Renal pelvis (tissue), 4 donors: ENCODE results near the gene AMD1. TPM values are rescaled to one million over a fixed set of nuclear protein-coding genes. Genes with fewer than 3 reads are reported as not detected.
"Not testable (repeated sequence)": the region's sequence is repeated elsewhere in the genome, so short reads cannot be mapped to it uniquely, and the experiment has no call there.

ENCODE experiments used
- DNase-seq: peaks from one replicate; pipeline ENCODE4 v3.0.0-alpha.2; 2013
- polyA plus RNA-seq, 3 donors: library from polyadenylated mRNA; unstranded; fragments of 120-200 nt; gene quantifications; one replicate each; pipeline ENCODE4 v1.2.1, GENCODE V29; 2013; ENCODE audit not compliant: insufficient read length in 3 of 3

AMD1 gene
- polyA plus RNA-seq, 3 donors: 72.8 to 79.5 (median 78.8) TPM

DNA sequence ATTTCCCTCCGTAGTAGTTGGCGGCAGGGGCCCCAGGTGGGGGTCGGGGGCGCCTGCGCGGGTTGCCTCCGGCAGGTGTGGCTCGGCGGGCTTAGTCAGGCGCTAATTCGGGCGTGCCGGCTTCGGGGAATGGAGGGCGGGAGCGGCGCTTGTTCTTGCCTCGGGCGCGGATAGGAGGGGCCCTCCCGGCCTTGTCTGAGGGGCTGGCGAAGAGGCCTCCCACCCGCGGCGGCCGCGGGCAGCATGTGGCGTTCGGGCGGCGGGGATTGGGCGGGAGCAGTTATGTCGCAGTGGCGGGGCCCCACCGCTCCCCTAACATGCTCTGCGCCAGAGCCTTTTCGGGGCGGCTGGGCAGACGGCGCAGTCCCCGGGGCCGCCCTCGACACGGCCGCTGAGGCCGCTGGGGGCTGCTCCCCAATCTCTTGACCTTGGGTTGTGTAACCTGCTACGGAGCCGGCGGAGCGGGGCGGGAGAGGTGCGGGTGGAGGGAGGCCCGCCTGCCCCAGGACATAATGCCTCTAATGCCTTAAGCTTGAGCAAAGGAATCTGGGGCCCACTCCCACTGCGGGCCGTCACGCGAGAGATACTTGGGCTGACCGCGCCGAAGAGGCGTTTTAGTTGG lies 1.1 kb downstream of the AMD1 start:
- peak; percentile 48 for DNase-seq

GRCh38 chr6:110876170-110876773 lies 1.7 kb downstream of the AMD1 start:
- DNase-seq: peak; percentile 86

DNA sequence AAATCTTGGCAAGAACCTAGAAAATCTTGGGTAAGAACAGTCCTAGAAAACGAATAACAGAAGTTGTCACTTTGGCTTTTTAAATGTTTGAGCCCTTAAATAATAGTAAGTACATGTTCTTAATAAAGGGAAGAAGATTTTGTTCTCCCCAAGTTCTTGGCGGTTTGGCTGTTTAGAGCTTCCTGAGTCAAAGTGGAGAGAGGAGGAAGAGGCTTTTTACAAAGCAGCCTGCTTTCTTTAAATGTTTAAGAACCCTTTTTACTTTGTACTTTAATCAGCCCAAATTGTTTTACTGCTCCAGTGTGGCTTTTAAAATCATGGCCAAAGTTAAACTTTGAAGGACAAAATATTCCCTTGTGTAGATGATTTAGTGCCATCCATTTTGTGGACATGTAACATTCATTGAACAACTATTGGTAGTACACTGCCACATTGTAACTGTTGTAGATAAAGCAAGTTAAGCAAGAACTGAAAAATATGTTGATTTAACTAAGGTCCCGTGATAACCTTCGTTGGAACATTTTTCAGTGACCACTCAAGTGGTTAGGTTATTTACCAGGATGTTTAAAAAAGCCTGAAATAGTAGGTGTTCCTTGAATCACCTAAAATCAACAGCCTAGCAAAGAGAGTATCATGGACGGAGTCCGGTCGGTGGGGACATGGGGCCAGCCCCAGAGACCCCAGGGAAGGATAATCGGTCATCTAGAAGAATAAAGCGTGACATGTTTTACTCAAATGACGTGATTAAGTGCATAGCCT lies 2.4 kb downstream of the AMD1 start:
- no peak for DNase-seq

- DNase-seq: no peak
Observed at GRCh38 chr6:110877569-110877968, 3.0 kb downstream of the AMD1 start.

- no peak for DNase-seq
Observed at GRCh38 chr6:110878751-110879522, 4.4 kb downstream of the AMD1 start.

- no peak for DNase-seq
Observed at GRCh38 chr6:110880651-110881050, 6.1 kb downstream of the AMD1 start.

- no peak for DNase-seq
Observed at GRCh38 chr6:110881546-110882273, 7.1 kb downstream of the AMD1 start.

GRCh38 chr6:110882274-110882619 lies 7.7 kb downstream of the AMD1 start:
- no peak for DNase-seq

DNA sequence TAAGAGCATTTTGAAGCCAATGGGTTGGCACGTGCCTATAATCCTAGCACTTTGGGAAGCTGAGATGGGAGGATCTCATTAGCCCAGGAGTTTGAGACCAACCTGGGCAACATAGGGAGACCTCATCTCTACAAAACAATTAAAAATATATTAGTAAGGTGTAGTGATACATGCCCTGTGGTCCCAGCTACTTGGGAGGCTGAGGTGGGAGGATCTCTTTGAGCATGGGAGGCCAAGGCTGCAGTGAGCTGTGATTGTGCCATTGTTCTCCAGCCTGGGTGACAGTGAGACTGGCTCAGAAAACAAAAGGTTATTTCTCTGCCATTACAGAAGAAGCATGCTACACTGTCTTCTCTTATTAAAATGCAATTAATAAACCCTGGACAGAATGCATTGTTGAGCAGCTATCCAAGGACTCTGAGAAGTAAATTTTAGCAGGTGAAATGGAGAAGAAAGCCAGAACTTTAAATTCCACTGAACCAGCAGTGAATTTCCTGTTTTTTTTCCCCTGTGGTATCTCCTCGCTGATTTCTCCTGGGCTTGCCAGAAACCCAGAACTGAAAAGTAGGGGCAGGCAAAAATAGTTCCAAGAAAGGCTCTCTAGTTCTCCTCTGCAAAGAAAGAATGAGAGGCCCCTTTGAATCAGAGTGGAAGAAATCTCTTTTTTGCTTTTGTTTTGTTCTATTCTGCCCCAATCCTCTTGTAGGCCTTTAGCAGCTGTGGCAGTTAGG lies 8.4 kb downstream of the AMD1 start:
- no peak for DNase-seq

- no peak for DNase-seq
Observed at GRCh38 chr6:110884321-110884720, 9.7 kb downstream of the AMD1 start.

- DNase-seq: no peak
Observed at GRCh38 chr6:110885526-110885925, 10.9 kb downstream of the AMD1 start.

DNA sequence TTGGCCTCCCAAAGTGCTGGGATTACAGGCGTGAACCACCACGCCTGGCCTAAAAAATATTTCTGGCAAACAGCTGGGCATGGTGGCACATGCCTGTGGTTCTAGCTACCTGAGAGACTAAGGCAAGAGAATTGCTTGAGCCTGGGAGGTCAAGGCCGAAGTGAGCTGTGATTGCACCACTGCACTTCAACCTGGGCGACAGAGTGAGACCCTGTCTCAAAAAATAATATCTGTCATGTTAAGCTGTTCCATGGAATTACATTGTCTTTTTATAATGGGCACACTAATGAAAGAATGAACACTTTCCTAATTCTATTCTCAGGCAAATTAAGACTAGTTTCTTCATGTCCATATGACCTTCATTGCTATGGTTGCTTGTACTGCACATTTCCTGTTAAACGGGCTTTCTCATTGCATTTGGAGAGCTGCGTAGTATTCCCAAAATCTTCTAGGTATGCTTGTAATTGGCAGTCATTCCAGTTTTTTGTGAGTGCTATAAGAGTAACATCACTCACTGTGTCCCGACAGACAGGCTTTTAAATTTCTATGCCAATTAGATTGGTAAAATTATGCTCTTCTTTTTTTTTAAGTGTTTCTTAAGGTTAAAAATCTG lies 12.1 kb downstream of the AMD1 start:
- no peak for DNase-seq

GRCh38 chr6:110890288-110890687 lies 15.7 kb downstream of the AMD1 start:
- no peak for DNase-seq

DNA sequence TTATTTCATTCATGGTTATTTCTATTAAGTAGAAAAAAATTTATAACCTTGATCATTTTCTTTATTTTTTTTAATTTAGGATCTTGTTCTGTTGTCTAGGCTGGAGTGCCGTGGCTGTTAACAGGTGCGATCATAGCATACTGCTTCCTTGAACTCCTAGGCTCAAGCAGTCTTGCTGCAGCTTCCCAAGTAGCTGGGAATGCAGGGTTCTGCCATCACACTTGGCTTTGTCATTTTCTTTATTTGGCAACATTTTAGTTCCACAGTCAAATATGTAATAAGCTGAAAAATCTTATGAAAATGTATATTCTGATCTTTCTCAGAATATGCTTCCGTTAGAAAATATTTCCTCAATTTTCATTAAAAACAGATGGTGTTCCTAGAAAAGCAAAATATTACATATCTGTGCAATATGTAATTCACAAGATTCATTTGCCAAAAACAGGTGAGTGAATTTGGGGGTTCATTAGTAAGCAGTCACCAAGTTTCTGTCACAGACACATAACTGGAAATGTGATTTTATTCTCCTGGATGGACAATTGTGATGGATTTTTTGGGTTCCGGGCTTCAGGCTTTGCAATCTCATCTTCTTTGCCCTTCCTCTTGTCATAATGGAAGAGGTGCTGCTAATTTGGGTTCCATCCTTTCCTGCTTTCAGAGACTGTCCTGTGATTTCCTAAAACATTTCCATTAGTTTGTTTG lies 21.5 kb downstream of the AMD1 start:
- no peak for DNase-seq

GRCh38 chr6:110897433-110897832 lies 22.8 kb downstream of the AMD1 start:
- DNase-seq: no peak

DNA sequence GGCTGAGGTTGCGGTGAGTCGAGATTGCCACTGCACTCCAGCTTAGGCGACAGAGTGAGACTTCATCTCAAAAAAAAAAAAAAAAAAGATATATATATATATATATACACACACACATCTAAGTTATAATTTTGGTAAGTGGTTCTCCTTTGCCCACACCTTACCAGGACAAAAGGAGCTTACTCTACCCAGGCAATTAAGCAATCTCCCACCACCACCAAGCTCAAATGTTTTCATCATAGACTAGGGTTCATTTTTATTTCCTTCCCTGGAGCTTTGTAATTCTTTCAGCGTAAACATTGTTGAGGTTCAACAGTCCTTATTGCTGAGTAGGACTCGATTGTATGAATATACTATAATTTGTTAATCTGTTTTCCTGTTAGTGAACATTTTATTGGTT lies 23.5 kb downstream of the AMD1 start:
- no peak for DNase-seq

DNA sequence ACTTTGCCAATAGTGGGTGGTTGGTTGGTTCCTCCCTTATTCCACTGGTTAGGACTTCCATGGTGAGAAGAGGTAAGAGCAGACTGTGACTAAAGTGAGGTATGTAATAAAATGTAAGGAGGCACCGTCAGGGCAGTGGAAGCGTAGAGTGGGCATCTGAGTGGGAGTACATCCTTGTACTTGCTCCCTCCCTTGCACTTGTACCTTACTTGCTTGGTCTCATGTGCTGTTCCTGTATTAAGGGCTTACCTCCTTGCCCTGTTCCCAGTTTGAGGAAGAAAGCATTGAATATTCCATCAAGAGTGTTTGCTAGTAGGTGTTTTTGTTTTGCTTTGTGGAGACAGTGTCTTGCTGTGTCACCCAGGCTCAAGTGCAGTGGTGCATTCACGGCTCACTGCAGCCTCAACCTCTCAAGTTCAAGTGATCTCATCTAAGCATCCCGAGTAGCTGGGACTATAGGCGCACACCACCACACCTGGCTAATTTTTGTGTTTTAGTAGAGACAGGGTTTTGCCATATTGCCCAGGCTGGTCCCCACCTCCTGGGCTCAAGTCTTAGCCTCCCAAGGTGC lies 25.5 kb downstream of the AMD1 start:
- DNase-seq: no peak

DNA sequence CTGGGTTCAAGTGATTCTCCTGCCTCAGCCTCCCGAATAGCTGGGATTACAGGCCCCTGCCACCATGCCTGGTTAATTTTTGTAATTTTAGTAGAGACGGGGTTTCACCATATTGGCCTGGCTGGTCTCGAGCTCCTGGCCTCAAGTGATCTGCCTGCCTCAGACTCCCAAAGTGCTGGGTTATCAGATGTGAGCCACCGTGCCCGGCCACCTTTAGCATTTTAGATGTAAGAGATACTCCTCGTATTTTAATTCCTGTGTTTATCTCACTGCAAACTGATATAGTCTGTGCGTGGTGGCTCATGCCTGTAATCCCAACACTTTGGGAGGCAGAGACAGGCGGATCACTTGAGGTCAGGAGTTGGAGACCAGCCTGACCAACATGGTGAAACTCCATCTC lies 27.0 kb downstream of the AMD1 start:
- not testable (repeated sequence) for DNase-seq

- no peak for DNase-seq
Observed at GRCh38 chr6:110902091-110902490, 27.5 kb downstream of the AMD1 start.

DNA sequence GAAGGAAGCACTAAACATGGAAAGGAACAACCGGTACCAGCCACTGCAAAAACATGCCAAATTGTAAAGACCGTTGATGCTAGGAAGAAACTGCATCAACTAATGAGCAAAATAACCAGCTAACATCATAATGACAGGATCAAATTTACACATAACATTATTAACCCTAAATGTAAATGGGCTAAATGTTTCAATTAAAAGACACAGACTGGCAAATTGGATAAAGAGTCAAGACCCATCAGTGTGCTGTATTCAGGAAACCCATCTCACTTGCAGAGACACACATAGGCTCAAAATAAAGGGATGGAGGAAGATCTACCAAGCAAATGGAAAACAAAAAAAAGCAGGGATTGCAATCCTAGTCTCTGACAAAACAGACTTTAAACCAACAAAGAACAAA lies 31.7 kb downstream of the AMD1 start:
- not testable (repeated sequence) for DNase-seq
